K562 (cell line): ENCODE results near the gene APLP1. TPM values are rescaled to one million over a fixed set of nuclear protein-coding genes. Genes with fewer than 3 reads are reported as not detected.

Experiments
- FIP1L1 ChIP-seq: fragments of 200-400 bp; formaldehyde crosslinking; IDR thresholded peaks from 2 replicates; pipeline ENCODE4 v1.6.1; 2018; ENCODE audit warnings: mild to moderate bottlenecking, low read depth, low read length; ENCODE audit not compliant: poor library complexity, severe bottlenecking
- KDM4B ChIP-seq, 2 experiments: fragments of 450-650 bp in 1 of 2; sonication (generic) in 1 of 2; IDR thresholded peaks; 2 replicates each; pipeline ENCODE4 v1.6.1; 2016 to 2017; ENCODE audit warnings: borderline replicate concordance in 2 of 2, antibody characterized with exemption in 1 of 2, low read depth in 1 of 2, mild to moderate bottlenecking in 1 of 2
- MEIS2 ChIP-seq: fragments of 450-650 bp; IDR thresholded peaks from 2 replicates; pipeline ENCODE4 v1.6.1; 2014; ENCODE audit warnings: mild to moderate bottlenecking; ENCODE audit not compliant: partially characterized antibody
- MTF1 ChIP-seq: fragments of 250-450 bp; sonication (Bioruptor Pico); IDR thresholded peaks from 2 replicates; pipeline ENCODE4 v1.9.0; 2021; ENCODE audit warnings: moderate library complexity, mild to moderate bottlenecking, inconsistent platforms, borderline replicate concordance
- SLC30A9 ChIP-seq: fragments of 250-450 bp; sonication (Bioruptor Pico); IDR thresholded peaks from 2 replicates; pipeline ENCODE4 v1.8.0; 2022; ENCODE audit warnings: mild to moderate bottlenecking, moderate library complexity
- SRSF7 ChIP-seq: fragments of 200-400 bp; formaldehyde crosslinking; optimal IDR thresholded peaks from 2 replicates; pipeline ENCODE3; 2017; ENCODE audit warnings: mild to moderate bottlenecking, low read depth, low read length
- TBL1XR1 ChIP-seq, 2 experiments: IDR thresholded peaks; 2 replicates each; pipeline ENCODE4 v1.6.1; 2012; ENCODE audit warnings: improper control_type of control experiment in 2 of 2, low read length in 2 of 2, mild to moderate bottlenecking in 1 of 2
- TBP ChIP-seq: optimal IDR thresholded peaks from 2 replicates; pipeline ENCODE3; 2011; ENCODE audit warnings: low read depth, low read length, improper control_type of control experiment
- TCF3 ChIP-seq: sonication (generic); formaldehyde crosslinking; IDR thresholded peaks from 2 replicates; pipeline ENCODE4 v1.4.0; 2020; ENCODE audit warnings: mild to moderate bottlenecking, missing genetic modification reagents
- TEAD4 ChIP-seq, 2 experiments: sonication (generic) in 1 of 2; formaldehyde crosslinking in 1 of 2; IDR thresholded peaks; 2 replicates each; pipeline versions ENCODE4 v1.6.1 to v1.8.0; 2012 to 2022; ENCODE audit warnings: borderline replicate concordance in 1 of 2, inconsistent platforms in 1 of 2, low read length in 1 of 2, mild to moderate bottlenecking in 1 of 2, missing genetic modification reagents in 1 of 2
- ZNF609 ChIP-seq: sonication (generic); formaldehyde crosslinking; IDR thresholded peaks from 2 replicates; pipeline ENCODE4 v1.8.1; 2023; ENCODE audit warnings: missing genetic modification reagents, mild to moderate bottlenecking, borderline replicate concordance
- polyA plus RNA-seq, 8 experiments: library from polyadenylated mRNA; depleted of rRNA in 4 of 8; stranded (reverse) in 5 of 8; unstranded in 3 of 8; fragments of >200 nt; fragmentation: Nextera tagmentation in 2 of 8; fragmentation: Illumina TruSeq in 1 of 8; extraction: Ambion mirVana in 2 of 8; extraction: Trizol in 1 of 8; gene quantifications; 2 replicates each; pipeline versions ENCODE4 v1.2.1 to v1.2.3, GENCODE V29; 2011 to 2014; ENCODE audit warnings: inconsistent platforms in 1 of 8, missing spikeins in 1 of 8
- total RNA-seq, 7 experiments: library from RNA; depleted of rRNA in 6 of 7; stranded (reverse); fragments of >200 nt in 6 of 7; fragmentation: Illumina TruSeq in 2 of 7; extraction: Trizol in 2 of 7; gene quantifications; 2 replicates each; pipeline versions ENCODE4 v1.2.1 to v1.2.3, GENCODE V29; 2011 to 2021; ENCODE audit warnings: low replicate concordance in 1 of 7
- TF ChIP-seq, protein P1 (sequence below): sonication (generic); formaldehyde crosslinking; IDR thresholded peaks from 2 replicates; pipeline ENCODE4 v1.8.1; 2022; ENCODE audit warnings: missing genetic modification reagents
- TF ChIP-seq, protein P2 (sequence below): IDR thresholded peaks from 2 replicates; pipeline ENCODE4 v1.6.1; 2012; ENCODE audit warnings: low read depth, low read length, improper control_type of control experiment, borderline replicate concordance

The APLP1 gene
- total and polyA plus RNA-seq, 9 of the 15 experiments (the other 6 are each of a cell fraction or from before 2014, with no cell fraction given): 0.69 to 9.9 (median 4.7) TPM

GRCh38 chr19:35903550-35904179 lies 35.3 kb downstream of the APLP1 start (continued):
- TF ChIP-seq ZNF609 (CRISPR knock-in tag) (no peak), KDM4B (IDR thresholded peaks at IDR 0.05; ENCODE audit: borderline replicate concordance in 2 of 2, low read depth in 1 of 2) (0 out of 4 replicates have a peak, but pooled peaks of 1 of the 2 experiments have one; percentile 37), TCF3 (no peak; the same call in 1 of the 2 replicates), TBP (peak; percentile 15), MTF1 (CRISPR knock-in tag) (no peak), TBL1XR1 (IDR thresholded peaks at IDR 0.05; ENCODE audit: low read length in 2 of 2) (0 out of 4 replicates have a peak, but pooled peaks of 1 of the 2 experiments have one; percentile 12), SRSF7 (no peak), SLC30A9 (CRISPR knock-in tag) (no peak), FIP1L1 (no peak), TEAD4 (IDR thresholded peaks at IDR 0.05; ENCODE audit: low read length) (no peak), TEAD4 (CRISPR knock-in tag; IDR thresholded peaks at IDR 0.05; ENCODE audit: borderline replicate concordance) (peak; percentile 69; the same call in 1 of the 2 replicates), MEIS2 (no peak)
- TF ChIP-seq, protein P1, sequence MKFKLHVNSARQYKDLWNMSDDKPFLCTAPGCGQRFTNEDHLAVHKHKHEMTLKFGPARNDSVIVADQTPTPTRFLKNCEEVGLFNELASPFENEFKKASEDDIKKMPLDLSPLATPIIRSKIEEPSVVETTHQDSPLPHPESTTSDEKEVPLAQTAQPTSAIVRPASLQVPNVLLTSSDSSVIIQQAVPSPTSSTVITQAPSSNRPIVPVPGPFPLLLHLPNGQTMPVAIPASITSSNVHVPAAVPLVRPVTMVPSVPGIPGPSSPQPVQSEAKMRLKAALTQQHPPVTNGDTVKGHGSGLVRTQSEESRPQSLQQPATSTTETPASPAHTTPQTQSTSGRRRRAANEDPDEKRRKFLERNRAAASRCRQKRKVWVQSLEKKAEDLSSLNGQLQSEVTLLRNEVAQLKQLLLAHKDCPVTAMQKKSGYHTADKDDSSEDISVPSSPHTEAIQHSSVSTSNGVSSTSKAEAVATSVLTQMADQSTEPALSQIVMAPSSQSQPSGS (CRISPR knock-in tag): no peak
- TF ChIP-seq, protein P2, sequence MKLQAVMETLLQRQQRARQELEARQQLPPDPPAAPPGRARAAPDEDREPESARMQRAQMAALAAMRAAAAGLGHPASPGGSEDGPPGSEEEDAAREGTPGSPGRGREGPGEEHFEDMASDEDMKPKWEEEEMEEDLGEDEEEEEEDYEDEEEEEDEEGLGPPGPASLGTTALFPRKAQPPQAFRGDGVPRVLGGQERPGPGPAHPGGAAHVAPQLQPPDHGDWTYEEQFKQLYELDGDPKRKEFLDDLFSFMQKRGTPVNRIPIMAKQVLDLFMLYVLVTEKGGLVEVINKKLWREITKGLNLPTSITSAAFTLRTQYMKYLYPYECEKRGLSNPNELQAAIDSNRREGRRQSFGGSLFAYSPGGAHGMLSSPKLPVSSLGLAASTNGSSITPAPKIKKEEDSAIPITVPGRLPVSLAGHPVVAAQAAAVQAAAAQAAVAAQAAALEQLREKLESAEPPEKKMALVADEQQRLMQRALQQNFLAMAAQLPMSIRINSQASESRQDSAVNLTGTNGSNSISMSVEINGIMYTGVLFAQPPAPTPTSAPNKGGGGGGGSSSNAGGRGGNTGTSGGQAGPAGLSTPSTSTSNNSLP: no peak
